Measurements from ENCODE around the gene NAALADL1. TPM values are rescaled to one million over a fixed set of nuclear protein-coding genes. Genes with fewer than 3 reads are reported as not detected.

Gene NAALADL1, protein sequence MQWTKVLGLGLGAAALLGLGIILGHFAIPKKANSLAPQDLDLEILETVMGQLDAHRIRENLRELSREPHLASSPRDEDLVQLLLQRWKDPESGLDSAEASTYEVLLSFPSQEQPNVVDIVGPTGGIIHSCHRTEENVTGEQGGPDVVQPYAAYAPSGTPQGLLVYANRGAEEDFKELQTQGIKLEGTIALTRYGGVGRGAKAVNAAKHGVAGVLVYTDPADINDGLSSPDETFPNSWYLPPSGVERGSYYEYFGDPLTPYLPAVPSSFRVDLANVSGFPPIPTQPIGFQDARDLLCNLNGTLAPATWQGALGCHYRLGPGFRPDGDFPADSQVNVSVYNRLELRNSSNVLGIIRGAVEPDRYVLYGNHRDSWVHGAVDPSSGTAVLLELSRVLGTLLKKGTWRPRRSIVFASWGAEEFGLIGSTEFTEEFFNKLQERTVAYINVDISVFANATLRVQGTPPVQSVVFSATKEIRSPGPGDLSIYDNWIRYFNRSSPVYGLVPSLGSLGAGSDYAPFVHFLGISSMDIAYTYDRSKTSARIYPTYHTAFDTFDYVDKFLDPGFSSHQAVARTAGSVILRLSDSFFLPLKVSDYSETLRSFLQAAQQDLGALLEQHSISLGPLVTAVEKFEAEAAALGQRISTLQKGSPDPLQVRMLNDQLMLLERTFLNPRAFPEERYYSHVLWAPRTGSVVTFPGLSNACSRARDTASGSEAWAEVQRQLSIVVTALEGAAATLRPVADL
- total RNA-seq, result 15.9 and 18.1 TPM in 2 replicates

DNA sequence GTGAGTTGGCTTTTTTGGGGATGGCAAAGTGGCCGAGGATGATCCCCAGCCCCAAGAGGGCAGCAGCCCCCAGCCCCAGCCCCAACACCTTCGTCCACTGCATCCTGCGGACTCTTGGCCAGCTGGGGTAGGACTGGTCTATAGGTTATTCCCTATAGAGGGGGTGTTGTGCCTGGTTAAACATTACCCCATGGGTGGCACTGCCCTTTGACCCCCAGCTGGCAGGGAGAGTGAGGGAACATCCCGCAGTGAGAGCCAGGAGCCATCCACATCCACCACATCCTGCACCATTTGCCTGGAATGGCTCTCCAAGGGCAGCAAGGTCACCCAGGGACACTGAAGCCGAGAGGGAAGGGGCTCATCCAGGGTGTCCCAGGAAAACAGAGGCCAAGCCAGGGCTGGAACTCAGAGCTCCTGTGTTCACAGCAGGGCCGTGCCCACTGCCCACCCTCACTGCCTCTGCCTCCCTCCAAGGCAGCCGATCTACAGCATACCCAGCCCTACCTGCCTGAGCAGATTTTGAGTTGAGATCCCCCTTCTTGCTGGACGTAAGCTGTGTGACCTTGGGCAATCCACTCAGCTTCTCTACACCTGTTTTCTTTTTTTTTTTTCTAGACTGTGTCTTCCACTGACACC, at the start of gene NAALADL1:
NAALADL1 (minus strand) TSS at position 135 of the 636 bp plus-strand sequence; CDS start at position 103, 32 bp downstream.

DNA sequence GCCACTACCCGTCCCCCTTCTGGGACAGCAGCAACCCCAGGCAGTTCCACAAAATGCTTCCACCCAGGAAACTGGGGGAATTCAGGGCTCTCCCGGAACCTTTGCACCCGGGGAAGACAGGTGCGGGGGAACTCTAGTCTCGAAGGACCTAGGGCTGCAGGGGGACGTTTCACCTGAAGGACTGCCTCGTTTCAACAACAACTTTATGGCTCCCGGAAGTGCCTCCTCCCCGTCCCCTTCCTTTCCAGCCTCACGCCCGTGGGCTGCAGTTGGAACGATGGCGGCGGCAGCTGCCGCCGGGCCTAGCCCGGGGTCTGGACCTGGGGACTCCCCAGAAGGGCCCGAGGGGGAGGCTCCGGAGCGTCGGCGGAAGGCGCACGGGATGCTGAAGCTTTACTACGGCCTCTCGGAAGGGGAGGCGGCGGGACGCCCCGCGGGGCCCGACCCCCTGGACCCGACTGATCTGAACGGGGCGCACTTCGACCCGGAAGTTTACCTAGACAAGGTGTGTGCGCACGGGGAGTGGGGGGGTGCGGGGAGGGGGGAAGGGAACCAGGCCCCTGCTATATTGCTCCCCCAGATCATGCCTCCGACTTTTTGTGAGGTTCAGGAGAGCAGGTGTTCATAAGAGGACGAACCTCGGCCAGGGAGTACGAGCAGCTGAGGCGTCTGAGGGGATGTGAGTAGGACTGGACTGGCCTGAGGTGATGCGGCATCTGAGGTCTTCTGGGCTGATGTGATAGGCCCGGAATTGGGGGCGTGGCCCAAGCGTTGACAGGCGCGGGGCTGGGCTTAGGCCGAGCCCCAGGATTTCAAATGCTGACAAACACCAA, 37.8 kb upstream of the NAALADL1 start, which contains the start of gene VPS51:
VPS51 (plus strand) TSS at position 241 of the 833 bp plus-strand sequence; CDS start at position 278, 37 bp downstream.

DNA sequence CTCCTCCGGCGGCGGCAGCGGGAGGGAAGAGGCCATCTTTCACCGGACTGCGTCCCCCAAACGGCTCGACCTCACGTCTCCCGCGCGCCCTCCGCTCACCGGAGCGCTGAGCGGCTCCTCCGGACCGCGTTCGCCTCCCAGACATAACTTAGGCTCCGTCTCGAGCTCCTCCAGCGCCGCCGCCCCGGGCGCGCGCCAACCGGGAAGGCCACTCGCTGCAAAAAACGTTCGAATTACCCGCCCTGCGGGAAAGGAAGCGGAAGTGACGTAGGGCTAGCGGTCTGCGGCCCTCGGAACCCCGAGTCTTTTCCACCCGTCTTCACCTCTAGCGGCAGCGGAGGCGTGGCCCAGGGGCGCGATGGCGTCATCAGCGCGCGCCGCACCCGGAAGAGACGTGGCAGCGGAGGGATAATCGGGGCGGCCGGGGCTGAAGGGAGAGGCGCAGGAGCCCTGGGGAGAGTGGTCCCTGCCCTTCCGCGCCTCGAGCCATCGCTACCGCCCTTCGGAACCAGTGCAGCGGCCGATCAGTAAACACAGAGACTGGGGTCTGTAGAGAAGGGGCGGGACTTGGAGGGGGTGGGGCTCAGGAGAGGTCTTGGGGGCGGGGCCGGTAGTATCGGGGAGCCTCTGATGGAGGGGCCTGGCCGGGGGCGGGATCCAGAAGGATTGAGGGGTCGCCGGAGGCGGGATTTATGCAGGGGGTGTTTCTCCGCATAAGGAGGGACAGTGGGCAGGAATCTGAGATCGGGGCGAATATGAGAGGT, 25.7 kb upstream of the NAALADL1 start, which contains the start of the genes CDCA5 and ZFPL1:
CDCA5 (minus strand) TSS at position 207 of the 764 bp plus-strand sequence; CDS start at position 145, 62 bp downstream.
ZFPL1 (plus strand) TSS at position 389 of the 764 bp plus-strand sequence. CDS start 477 bp downstream, outside the sequence.

DNA sequence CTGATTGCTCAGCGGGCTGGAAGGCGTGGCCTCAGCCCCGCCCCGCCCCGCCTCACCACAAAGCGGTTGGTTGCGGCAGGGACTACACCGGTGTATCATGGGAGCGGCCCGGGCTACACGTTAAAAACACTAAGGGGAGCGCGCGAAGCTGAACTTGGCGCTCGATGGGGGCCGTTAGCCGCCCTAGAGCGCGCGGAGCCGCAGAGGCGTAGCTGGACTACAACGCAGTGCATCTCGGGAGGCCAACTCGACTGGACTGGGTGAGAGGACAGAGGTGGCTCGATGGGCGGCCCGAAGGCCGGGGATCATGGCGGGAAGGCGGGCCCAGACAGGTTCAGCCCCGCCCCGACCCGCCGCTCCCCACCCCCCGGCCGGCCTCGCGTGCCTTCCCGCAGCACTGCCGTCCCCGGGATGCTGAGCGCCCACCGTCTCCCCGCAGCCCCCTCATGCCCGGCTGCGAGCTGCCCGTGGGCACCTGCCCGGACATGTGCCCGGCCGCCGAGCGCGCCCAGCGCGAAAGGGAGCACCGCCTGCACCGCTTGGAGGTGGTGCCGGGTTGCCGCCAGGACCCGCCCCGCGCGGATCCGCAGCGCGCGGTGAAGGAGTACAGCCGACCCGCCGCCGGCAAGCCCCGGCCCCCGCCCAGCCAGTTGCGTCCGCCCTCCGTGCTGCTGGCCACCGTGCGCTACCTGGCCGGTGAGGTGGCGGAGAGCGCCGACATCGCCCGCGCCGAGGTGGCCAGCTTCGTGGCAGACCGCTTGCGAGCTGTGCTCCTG, 17.3 kb downstream of the NAALADL1 start, which contains the start of gene SAC3D1:
SAC3D1 (plus strand) TSS at position 364 of the 776 bp plus-strand sequence; CDS start at position 447, 83 bp downstream.

DNA sequence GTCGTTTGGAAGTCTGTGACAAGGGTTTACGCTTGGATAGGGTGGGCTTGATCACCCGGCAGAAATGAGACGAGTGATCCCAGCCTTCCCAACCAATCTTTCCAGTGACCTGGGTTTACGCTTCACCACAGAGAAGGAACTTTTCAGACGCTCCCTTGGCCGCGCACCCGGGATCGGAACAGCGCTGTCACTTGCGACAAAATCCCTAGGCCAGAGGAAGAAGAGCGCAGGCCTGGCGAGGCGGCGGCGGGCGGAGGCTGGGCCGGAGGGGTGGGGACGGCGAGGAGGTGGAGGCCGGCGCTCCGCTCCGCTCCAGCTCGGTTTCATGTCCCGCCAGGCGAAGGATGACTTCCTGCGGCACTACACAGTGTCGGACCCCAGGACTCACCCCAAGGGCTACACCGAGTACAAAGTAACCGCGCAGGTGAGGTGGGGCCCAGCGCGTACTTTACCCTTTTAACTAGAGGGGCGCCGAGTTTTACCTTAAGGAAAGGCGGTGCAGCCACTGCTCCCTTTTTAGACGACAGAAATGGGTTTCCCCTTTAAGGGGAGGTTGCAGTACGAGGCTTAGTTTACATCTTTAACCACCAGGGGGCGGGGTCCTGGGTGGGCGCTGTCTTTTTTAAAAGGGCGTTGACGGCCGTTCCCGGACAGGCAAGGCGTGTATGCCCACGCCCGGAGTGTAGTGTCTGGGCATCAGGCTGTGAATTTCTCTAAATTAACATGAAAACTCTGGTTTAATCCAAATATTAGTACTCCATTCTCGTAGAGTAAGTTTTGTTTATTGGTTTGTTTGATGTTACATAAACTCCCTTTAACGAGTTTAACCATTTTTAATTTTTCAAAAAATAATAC, 30.9 kb downstream of the NAALADL1 start, which contains the start of gene SNX15:
SNX15 (plus strand) TSS at position 227 of the 855 bp plus-strand sequence; CDS start at position 326, 99 bp downstream.

DNA sequence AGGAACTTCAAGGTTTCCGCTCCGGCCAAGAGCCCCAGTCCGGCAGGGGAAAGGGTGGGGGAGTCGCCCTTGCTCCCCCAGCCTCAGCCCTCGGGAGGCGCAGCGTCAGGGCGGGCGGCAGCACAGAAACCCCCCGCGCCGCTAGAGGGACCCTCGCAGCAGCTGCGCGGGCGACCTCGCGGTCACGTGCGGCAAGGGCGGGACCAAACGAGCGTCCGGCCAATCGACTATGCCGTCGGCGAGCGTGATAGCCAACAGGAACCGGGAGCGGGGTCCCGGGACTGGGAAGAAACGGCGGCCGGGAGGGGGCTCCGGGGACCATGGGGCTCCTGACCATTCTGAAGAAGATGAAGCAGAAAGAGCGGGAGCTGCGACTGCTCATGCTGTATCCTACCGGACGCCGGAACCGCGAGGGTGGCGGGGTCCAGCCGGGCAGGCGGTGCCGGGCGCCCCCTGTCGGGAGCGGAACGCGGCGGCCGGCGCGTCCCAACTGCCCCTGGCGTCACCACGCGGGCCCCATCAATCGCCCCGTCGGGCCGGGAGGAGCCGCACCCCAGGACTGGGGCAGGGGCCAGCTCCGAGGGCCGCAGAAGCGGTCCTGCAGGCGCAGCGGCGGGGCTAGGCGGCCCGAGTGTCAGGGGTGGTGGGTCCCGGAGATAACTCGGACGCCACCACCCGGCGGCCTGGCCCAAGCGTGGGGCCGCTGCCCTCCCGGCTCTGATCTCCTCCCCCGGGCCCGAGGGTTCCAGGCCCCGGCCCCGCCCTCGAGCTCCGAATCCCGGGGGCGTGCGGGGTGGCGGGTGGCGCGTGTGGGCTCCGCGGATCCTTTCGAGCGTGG, 44.2 kb downstream of the NAALADL1 start, which contains the start of gene ARL2:
ARL2 (plus strand) TSS at position 273 of the 838 bp plus-strand sequence; CDS start at position 321, 48 bp downstream.

DNA sequence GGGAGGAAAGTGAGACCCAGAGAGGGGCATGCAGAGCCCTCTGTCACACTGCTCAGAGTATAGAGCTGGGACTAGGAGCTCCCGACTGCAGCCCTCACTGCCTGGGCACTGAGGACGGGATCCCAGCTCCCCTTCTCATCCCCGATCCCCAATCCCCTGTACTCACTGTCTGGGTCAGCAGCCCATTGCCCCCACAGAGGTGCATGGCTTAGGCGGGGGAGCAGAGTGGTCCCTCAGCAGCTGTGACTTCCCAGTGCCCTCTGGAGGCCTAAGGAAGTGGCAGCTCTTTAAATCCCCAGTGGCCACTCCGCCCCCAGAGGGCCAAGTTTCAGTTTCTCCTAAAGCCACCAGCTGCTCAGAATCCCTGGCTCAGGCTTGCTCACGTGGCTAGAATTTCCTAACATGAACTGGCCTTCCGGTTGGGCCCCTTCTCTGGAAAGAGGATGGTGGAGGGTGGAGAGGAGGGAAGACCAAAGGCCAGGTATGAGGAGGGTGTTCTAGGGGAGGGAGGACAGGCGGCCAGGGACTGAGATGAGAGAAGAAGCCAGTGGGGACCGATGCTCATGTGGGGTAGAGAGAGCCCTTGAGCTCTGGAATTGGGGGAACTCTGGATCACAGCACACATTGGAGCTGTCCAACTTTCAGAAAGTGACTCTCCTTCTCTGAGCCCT, 61.5 kb downstream of the NAALADL1 start, which contains the start of gene BATF2:
BATF2 (minus strand) TSS at position 262 of the 671 bp plus-strand sequence; CDS start at position 205, 57 bp downstream.

Other genes starting within 250 kb of the NAALADL1 start
- gene MEN1, start 248.0 kb downstream of the NAALADL1 start, total RNA-seq, result 11.6 and 12.8 TPM in 2 replicates
- 12.0 and 17.1 TPM in 2 replicates for gene CDC42BPG, start 213.9 kb downstream of the NAALADL1 start, total RNA-seq
- gene EHD1, start 179.9 kb downstream of the NAALADL1 start, total RNA-seq, result 41.6 and 107 TPM in 2 replicates
- 11.7 and 13.5 TPM in 2 replicates for gene ATG2A, start 141.3 kb downstream of the NAALADL1 start, total RNA-seq
- 6.0 and 28.2 TPM in 2 replicates for gene PPP2R5B, start 133.9 kb downstream of the NAALADL1 start, total RNA-seq
- gene GPHA2, start 122.7 kb downstream of the NAALADL1 start, total RNA-seq, result not detected in 2 replicates
- gene MAJIN, start 86.4 kb downstream of the NAALADL1 start, total RNA-seq, result not detected in 2 replicates
- gene BATF2, start 61.6 kb downstream of the NAALADL1 start, total RNA-seq, result 0.21 and 0.96 TPM in 2 replicates
- gene ARL2, start 44.4 kb downstream of the NAALADL1 start, total RNA-seq, result 76.9 and 109 TPM in 2 replicates
- gene SNX15, start 31.1 kb downstream of the NAALADL1 start, total RNA-seq, result 13.5 and 21.3 TPM in 2 replicates
- 9.9 and 14.5 TPM in 2 replicates for gene SAC3D1, start 17.3 kb downstream of the NAALADL1 start, total RNA-seq
- 0.43 and 1.7 TPM in 2 replicates for gene CDCA5, start 25.5 kb upstream of the NAALADL1 start, total RNA-seq
- gene ZFPL1, start 25.7 kb upstream of the NAALADL1 start, total RNA-seq, result 33.0 and 41.2 TPM in 2 replicates
- gene VPS51, start 37.7 kb upstream of the NAALADL1 start, total RNA-seq, result 178 and 180 TPM in 2 replicates
- gene TM7SF2, start 53.3 kb upstream of the NAALADL1 start, total RNA-seq, result 30.6 and 40.3 TPM in 2 replicates
- gene ZNHIT2, start 59.1 kb upstream of the NAALADL1 start, total RNA-seq, result 21.2 and 22.6 TPM in 2 replicates
- gene FAU, start 63.6 kb upstream of the NAALADL1 start, total RNA-seq, result 358 and 363 TPM in 2 replicates
- gene MRPL49, start 63.8 kb upstream of the NAALADL1 start, total RNA-seq, result 42.0 and 48.9 TPM in 2 replicates
- gene SYVN1, start 76.0 kb upstream of the NAALADL1 start, total RNA-seq, result 10.0 and 19.0 TPM in 2 replicates
- gene SPDYC, start 111.7 kb upstream of the NAALADL1 start, total RNA-seq, result not detected in 2 replicates
- gene CAPN1, start 123.4 kb upstream of the NAALADL1 start, total RNA-seq, result 219 and 240 TPM in 2 replicates
- 2.2 and 3.0 TPM in 2 replicates for gene POLA2, start 203.4 kb upstream of the NAALADL1 start, total RNA-seq